Kasumi-1 (cell line): ENCODE data around the gene RRP7A.
"Not testable (repeated sequence)": the region's sequence is repeated elsewhere in the genome, so short reads cannot be mapped to it uniquely, and the experiment has no call there.

ENCODE experiments used
- DNase-seq, 2 experiments: peaks; one replicate each; lab custom pipeline; 2025; lab: John Stamatoyannopoulos, UW

RRP7A gene

DNA sequence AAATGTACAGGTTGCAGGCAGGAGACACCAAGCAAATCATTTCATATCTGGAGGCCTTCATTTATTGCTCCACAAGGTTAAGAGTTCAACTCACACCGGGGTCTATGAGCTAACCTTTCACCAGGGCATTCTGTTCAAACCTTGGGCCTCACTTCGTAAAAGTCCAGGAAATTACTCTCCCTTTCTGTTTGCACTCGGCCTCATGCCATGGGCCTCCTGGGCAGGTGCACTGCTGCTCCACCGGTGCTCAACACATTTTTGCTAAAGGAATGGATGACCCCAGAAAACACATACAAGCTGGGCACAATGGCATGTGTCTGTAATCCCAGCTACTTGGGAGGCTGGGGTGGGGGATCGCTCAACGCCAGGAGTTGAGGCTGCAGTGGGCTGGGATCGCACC lies 16.6 kb upstream of the RRP7A start:
- DNase-seq: no peak

DNA sequence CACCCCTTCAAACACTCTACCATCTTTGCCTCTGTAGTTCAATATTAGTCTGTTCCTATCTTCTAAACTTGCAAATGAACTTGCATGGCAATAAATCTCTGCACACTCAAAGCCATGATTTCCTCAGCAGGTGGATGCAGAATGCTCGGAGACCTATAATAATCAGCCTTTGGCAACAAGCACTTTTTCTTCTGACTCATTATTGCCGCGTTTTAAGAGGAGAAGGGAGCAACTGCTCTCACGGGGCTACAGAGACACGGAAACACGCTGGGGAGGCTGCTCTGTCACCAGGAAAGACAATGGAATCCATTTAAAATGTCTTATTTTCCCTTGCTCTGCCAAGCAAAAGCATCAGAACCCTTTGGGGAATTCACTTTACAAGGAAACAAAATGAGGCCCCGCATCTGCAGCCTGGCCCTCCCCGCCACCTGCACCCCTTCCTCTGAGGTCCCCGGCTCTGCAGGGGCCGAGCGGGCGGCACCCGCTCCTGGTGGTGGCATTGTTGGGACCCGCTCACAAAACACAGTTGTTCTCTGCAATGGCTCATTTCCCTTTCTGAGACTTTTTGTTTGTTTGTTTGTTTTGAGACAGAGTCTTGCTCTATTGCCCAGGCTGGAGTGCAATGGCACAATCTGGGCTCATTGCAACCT lies 15.6 kb upstream of the RRP7A start:
- DNase-seq: not testable (repeated sequence)

DNA sequence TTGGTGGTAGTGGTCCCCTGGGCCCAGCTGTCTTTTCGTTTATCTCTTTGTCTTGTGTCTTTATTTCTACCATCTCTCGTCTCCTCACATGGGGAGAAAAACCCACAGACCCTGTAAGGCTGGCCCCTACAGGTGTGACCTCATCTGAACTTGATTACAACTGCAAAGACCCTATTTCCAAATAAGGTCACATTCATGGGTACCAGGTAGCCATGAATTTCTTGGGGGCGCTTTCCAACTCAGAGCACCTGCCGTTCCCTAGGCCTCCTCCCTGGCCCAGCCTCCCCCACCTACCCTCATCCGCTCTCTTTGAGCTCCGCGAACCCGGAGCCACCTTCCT lies 14.0 kb upstream of the RRP7A start:
- DNase-seq: no peak

DNA sequence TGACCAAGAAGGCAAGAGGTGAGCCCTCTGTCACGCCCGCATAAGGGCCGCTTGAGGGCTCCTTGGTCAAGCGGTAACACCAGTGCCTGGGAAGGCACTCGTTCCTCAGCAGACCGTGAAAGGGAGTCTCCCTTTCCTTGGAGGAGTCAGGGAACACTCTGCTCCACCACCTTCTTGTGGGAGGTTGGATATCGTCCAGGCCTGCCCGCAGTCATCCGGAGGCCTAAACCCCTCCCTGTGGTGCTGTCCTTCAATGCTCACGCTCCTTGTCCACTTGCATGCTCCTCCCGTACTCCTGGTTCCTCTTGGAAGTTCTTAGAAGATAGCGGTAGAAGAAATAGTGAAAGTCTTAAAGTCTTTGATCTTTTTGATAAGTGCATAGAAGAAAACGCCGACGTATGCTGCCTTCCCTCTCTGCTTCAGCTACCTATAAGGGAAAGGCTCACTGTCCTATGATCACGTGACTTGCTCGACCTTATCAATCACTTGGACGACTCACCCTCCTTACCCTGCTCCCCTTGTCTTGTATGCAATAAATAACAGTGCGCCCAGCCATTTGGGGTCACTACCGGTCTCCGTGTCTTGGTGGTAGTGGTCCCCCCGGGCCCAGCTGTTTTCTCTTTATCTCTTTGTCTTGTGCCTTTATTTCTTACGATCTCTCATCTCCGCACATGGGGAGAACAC lies 11.9 kb upstream of the RRP7A start:
- not testable (repeated sequence) for DNase-seq

DNA sequence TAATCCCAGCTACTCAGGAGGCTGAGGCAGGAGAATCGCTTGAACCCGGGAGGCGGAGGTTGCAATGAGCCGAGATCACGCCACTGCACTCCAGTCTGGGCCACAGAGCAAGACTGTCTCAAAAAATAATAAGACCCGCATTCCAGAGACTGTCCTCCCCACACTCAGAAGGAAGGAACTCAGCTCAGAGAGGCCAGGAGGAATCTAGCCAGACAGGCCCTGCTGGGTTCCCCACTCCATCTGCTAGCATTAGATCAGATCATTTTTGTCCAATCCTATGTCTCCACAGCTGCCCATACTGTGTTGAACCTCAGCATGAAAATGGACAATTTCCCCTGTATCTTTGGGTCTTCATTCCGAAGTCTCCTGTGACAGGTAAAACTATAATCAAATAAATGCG lies 9.8 kb upstream of the RRP7A start:
- not testable (repeated sequence) for DNase-seq

DNA sequence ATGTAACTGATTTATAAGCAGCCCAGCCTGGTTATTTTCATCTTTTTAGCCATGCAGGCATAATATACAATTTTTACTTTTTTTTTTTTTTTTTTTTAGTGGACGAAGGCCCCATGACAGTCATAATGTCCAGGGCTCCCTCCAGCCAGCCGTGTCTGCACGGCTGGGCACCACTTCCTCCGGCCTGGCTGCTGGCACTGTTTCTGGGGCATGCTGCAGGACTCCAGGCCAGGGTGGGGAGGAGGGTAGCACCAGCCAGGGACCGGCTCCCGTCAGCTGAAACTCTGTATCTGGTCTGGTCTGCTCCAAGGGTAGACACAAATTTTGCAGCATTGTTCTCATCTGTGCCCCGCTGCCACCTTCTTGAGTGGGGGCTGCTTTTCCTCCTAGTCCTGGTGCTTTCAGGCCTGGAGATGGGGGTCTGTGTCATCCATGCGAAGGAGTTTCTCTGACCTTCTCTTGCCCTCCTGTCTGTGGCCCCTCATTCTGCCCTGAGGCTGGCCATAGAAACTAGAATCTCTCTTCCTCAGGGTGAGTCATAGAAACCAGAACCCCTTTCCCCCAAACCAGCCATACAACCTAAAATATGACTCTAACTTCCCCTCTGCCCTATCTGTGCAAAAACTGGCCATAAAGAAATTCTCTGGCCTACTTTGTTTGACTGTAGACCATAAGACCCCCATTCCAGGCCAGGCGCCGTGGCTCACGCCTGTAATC lies 9.2 kb upstream of the RRP7A start:
- no peak for DNase-seq

DNA sequence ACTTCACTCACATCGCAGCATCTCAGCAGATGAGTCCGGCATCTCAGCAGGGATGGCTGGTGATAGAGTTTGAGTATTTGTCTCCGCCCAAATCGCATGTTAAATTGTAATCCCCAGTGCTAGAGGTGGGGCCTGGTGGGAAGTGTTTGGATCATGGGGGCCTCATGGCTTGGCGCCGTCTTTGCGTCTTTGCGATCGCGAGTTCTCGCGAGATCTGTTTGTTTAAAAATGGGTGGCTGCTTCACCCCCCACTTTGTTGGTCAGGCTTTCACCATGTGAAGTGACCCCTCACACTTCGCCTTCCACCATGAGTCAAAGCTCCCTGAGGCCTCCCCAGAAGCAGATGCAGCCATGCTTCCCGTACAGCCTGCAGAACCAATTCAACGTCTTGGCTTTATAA lies 3.0 kb upstream of the RRP7A start:
- DNase-seq: no peak

DNA sequence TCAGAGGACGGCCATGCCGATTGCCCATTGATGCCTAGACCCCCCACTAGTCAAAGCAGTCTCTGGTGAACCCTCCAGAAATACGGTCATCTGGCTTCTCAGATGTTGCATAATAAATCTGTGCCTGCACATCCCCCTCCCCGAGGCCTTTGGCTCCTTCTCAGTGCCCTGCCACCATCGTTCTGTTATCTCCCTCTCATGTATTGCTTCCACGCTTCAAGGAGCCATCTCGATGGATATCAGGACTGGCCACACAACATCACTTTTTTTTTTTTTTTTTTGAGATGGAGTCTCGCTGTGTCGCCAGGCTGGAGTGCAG lies 1.6 kb upstream of the RRP7A start:
- no peak for DNase-seq

DNA sequence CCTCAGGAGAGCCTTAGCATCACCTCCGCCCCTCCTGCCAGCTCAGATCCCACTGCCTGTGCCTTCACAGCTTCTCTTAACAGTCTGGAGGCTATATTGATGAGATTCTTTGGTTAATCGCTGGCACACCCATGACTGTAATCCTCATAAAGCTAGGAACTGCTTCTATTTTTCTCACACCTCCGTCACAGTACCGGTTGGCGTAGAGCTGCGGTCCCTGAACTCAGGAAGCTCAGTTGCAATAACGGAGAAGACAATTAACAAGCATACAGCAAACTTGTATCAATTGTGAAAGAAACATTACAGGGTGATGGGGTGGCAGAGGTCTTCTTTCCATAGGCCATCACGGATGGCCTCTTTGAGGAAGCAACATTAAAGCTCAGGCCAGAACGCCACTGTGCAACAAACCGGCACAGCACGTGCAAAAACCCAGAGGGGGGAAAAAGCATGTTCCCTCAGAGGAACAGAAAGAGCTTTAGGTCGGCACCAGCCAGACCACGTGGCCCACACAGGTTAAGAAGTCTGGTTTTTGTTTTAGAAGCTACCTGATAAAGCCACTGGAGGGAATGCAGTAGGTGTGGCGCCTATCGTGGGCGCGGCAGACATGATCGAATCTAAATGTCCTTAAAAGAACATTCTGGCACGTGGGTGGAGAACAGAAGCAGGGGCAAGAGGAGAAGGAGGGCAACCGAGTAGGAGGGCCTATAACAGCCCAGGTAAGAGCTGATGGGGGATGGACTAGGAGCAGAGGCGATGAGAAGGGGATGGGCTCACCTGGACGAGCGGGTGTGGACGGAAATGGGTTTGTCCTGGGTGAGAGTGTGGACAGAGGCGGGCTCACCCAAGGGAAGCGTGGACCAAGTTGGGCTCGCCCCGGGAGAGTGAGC lies 715 bp downstream of the RRP7A start:
- not testable (repeated sequence) for DNase-seq

DNA sequence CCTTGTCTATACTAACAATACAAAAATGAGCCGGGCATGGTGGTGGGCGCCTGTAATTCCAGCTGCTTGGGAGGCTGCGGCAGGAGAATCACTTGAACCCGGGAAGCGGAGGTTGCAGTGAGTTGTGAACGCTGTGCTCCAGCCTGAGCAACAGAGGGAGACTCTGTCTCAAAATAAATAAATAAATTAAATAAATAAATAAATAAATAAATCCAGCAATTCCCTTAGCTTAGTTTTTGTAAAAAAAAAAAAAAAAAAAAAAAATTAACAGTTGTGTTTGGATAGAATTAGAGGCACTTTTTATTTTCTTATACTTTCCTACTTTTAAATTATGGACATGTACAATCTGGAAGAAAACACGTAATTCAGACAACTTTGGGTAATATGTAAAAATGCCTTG lies 2.5 kb downstream of the RRP7A start:
- DNase-seq: not testable (repeated sequence)

DNA sequence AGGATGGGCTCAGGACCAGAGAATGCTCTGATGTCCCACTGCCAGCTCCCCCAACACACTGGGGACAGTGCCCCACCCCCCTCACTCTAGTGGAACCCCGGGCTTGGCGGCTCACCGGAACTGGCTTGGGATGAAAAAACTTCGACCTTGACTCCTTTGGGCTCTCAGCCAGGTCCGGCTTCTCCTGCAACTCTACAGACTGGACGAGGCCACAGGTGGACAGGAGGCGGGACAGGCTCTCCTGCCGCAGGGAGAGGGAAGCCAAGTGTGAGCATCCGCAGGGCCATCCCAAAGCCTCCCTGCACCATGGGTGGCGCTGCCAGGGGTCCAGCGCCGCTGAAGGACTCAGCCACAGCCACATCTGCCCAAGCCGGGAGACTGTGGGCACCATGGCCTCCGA lies 3.7 kb downstream of the RRP7A start:
- no peak for DNase-seq

DNA sequence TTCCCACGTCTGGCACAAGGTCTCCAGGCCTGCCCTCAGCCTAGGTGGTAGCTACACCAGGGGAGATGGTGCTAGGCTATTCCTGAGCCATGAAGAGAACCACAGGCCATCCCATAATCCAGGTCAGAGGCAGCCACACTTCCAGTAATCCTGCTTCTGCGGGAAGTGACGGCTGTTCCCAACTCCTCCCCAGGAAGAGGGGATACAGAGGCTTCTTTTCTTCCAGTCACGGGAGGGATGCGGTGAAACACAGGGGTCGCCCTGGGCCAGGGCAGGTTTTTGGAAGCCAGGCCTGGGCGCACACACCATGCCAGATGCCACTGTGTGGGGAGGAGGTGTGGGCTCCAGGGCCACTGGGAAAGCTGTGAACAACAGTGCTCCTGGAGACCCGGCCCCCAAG lies 4.3 kb downstream of the RRP7A start:
- DNase-seq: not testable (repeated sequence)

DNA sequence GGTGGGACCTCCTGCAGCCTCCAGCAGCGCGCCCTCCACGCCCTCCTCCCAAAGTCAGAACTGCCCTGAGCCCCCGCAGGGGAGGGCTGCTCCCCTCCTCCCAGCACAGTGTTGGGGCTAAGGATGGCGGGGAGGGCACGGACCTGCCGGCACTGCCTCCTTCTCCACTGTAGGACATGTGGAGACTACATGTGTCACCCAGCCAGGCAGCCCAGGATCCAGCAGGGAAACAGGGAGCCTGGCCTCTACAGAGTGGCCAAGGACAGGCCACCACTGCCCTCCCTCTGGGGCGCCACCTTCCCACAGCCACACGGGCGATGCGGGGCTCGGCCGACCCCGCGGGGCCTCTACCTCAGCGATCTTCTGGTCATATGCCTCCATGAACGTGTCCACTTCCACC lies 5.3 kb downstream of the RRP7A start:
- not testable (repeated sequence) for DNase-seq

DNA sequence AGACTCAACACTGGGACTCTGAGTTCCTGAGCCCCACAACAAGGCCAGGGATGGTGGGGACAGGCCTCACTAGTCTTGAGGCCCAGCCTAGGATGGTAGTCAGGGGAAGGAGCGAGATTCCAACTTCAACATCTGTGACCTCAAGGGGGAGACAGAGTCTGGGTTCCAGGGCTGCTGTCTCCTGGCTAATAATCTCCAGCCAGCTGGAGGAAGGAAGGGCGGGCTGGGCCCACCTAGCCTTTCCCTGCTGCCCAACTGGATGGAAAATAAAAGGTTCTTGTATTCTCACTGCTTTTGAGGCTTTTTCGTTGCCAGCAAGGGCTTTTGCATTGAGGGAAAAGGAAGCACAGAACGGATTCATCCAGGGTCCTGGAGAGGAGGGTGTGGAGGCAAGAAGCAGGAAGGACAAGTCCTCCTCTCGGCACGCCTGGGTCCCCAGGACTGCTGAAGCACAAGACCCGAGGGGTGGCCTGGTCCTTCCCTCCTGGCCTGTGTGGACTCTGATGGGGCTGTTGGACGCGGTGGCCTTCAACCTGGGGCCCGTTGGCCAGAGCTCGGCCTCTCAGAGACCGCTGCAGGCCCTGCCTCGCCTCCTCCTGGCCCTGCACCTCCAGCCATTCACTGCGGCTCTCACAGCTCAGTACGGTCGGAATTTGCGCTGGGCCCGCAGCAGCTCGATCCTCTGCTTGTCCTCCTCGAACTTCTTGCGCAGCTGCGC lies 7.2 kb downstream of the RRP7A start:
- DNase-seq: not testable (repeated sequence)

DNA sequence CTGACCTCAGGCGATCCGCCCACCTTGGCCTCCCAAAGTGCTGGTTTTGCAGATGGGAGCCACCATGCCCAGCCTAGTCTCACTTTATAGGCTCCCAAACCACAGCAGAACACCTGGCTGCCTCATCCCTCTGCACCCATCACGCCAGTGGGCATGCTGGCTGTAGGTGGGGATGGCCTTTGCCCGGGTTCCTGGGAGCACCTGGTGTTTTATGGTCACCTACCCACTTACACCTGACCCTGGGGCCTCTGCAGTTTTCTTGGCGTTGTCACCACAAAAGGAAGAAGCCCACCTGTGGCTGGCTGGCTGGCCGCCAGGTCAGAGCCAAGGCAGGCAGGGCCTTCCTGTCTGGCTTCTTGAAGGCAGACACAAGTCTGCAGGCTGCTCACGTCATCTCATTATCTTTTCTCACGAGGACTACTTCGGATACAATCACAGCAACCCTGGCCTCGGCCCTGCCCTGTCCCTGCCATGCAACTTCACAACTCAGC lies 8.2 kb downstream of the RRP7A start:
- DNase-seq: no peak

DNA sequence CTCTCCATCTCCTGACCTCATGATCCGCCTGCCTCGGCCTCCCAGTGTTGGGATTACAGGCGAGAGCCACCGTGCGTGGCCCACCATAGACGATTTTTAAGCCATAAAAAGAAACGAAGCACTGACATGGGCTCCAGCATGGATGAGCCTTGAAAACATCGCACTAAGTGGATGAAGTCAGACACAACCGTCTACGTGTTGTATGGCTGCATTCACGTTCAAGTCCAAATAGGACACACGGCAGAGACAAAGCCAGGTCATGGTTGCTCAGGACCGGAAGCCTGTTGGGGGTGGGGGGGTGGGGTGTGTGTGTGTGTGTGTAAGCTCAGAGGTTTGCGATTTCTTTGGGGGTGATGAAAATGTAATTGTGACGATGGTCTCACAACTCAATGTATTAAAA lies 10.0 kb downstream of the RRP7A start:
- DNase-seq: no peak

DNA sequence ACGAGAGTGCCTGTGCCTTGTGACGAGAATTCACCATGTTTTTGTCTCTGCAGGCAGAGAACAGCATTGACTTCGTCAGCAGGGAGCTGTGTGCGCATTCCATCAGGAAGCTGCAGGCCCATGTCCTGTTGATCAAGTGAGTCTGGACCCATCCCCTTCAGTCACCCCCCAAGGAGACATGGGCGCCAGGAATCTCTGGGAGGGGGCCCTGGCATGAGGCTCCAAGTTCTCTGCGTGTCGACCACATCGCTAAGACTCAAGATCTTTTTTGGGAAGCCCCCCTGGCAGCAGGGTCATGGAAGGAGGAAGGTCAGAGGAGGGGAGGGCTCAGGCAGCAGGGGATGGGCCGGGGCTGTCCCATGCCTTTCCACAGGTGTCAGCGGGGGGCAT lies 10.6 kb downstream of the RRP7A start:
- not testable (repeated sequence) for DNase-seq

DNA sequence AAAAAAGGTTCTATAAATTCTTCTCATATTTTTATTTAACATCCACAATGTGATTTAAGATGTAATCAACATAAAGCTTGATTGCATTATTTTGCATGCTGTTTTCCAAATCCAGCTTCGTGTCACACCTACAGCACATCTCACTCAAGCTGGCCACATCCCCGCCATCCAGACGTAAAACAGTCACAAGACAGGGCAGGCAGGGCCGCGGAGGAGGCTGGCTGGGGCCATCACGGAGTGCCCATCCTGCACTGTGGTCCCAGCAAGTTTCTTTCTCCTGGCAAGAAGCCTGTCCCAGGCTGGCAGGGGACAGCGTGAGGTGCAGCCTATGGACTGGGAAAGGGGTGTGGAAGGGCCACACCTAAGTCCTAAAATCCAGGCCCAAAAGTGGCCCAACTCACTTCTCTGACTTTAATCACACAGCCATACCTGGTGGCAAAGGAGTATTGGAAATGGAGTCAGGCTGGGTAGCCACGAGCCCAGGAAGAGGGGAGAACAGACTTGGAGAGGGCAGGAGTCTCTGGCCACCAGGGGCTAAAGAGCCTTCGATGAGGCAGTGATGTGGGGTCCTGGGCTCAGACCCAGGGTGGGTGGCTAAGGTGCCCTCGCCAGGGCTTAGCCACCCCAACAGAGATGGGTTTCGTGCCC lies 11.1 kb downstream of the RRP7A start:
- DNase-seq: not testable (repeated sequence)

DNA sequence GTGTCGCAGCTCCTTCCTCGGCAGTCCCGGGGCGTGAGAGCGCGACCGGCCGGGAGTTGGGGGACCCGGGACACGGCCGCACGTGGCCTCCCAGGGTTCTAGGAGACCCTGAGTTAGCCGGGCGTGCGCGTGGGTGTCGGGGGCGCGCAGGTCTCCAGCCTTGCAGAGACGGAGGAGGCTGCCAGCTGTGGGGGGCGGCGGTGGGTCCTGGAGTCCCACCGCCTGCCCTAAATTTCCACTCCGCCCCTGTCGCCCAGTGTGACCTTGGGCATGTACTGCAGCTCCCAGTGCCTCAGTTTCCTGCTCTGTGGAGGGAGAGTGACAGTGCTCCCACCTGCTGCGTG lies 18.8 kb downstream of the RRP7A start:
- DNase-seq: no peak

DNA sequence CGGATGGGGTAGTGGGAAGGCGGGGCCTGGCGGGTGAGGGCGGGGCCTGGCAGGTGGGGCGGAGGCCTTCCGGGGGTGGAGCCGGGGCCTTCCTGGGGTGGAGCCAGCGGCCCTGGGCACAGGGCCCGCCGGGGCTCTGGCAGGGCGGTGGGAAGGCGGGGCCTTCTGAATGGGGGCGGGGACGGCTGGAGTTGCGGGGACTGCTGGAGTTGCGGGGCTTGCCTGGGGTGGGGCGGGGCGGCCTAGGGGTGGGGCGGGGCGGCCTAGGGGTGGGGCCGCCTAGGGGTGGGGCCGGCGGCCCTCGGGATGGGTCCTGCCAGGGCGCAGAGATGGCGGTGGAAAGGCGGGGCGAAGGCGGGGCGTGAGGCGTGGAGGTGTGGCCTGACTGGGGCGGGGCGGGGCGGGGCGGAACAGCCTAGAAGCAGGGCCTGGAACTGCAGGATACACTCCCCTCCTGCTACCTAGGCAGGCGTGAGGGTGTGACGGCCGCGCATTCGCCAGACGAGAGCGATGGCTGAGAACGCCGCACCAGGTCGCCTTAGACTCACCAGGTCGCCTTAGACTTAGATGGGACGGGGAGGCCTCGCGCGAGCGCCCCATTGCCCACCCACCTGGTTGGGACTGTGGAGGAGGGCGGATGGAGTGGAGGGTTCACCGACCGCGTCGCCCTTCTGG lies 19.3 kb downstream of the RRP7A start:
- no peak for DNase-seq

DNA sequence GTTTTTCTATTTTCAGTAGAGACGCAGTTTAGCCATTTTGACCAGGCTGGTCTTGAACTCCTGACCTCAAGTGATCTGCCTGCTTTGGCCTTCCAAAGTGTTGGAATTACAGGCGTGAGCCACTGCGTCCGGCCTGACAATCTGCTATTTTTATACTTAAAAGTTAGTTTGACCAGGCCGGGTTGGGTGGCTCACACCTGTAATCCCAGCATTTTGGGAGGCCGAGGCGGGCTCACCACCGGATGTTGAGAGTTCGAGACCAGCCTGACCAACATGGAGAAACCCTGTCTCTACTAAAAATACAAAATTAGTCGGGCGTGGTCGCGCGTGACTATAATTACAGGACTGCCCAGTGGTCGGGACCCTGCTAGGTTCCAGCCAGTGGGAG lies 19.8 kb downstream of the RRP7A start:
- not testable (repeated sequence) for DNase-seq
